ENCODE results near the gene PIP4K2C. TPM values are rescaled to one million over a fixed set of nuclear protein-coding genes. Genes with fewer than 3 reads are reported as not detected.
A peak's percentile ranks its signal among the peaks of the same experiment; 100 is the strongest.

PIP4K2C gene
- total and polyA plus RNA-seq, 10 of the 15 experiments (the other 5 are each of a cell fraction or from before 2014, with no cell fraction given) = 4.8 to 25.1 (median 14.9) TPM

- in situ Hi-C loops (cut with MboI) = no loop called here
These were observed 862 bp downstream of the PIP4K2C start for GRCh38 chr12:57591782-57592325.

More at GRCh38 chr12:57591782-57592325, 862 bp downstream of the PIP4K2C start:
- Histone ChIP-seq H3K9me3 (replicated peaks; ENCODE audit: control insufficient read depth, insufficient read depth, low read length) (no peaks in the 10 kb centered on the region), H3K9ac (ENCODE audit: control insufficient read depth, insufficient read depth, low read length) (peak overlapping the region; percentile 67), H3K27ac (ENCODE audit: control insufficient read depth, insufficient read depth) (no peak overlapping the region), H2AFZ (ENCODE audit: control insufficient read depth, low read depth, low read length) (peak overlapping the region; percentile 93; the same call in 1 of the 2 replicates), H3K79me2 (ENCODE audit: control insufficient read depth, insufficient read depth, low read length) (peaks cover 7% of the 10 kb centered on the region), H3K4me3 (peak overlapping the region; percentile 98), H3K4me2 (ENCODE audit: control insufficient read depth, insufficient read depth) (peak overlapping the region; percentile 99), H3K4me1 (ENCODE audit: control insufficient read depth, insufficient read depth, low read length) (peaks cover 4% of the 10 kb centered on the region; the same call in 1 of the 2 replicates), H4K20me1 (ENCODE audit: control insufficient read depth, insufficient read depth) (no peaks in the 10 kb centered on the region), H3K27me3 (replicated peaks in 1 of 2; ENCODE audit: control insufficient read depth in 2 of 2, insufficient read depth in 2 of 2, low read length in 1 of 2) (no peaks in the 10 kb centered on the region), H3K36me3 (ENCODE audit: control insufficient read depth in 2 of 2, insufficient read depth in 2 of 2, low read length in 1 of 2) (no peaks in the 10 kb centered on the region)
- ChIA-PET RAD21 (ENCODE audit: unreplicated experiment) (interaction anchor here (2.3 kb wide), 1 partner anchor 23 kb away, joined by 8 read pairs; no protein-coding TSS in a partner anchor), CTCF (interaction anchor here (0.6 to 5.1 kb wide), 8 partner anchors 9 to 189 kb away, joined by 3 to 52 read pairs (median 5); partner anchors contain the start of genes INHBE and OS9), POLR2A (interaction anchor here (0.9 to 2.0 kb wide), 5 partner anchors 14 to 71 kb away, joined by 3 to 9 read pairs (median 4); partner anchors contain the start of genes ARHGEF25 and DDIT3), SMC1A (ENCODE audit: uncharacterized antibody, unreplicated experiment) (interaction anchor here (0.6 to 2.8 kb wide), 7 partner anchors 9 to 181 kb away, joined by 3 to 15 read pairs (median 5); no protein-coding TSS in a partner anchor)
- WGBS (ENCODE audit: insufficient coverage, insufficient replicate concordance, low lambda C conversion rate, missing lambda C conversion rate) = 67% methylated on average over 10 of the region's 10 CpGs
- BruUV-seq (replicated peaks) = no TSS peak
- DNase-seq (ENCODE audit: low read depth, low spot score) (no peak), FAIRE-seq (no peak), ATAC-seq (no peak)
- TF ChIP-seq SUPT20H (IDR thresholded peaks at IDR 0.05; ENCODE audit: borderline replicate concordance, control insufficient read depth, low read depth, low read length) = no peak
- no peak for TF ChIP-seq ZBTB40 (IDR thresholded peaks at IDR 0.05; ENCODE audit: borderline replicate concordance)
- TF ChIP-seq MLLT1 (IDR thresholded peaks at IDR 0.05) = peak; percentile 68; the same call in 1 of the 2 replicates
- TF ChIP-seq TCF7 (IDR thresholded peaks at IDR 0.05; ENCODE audit: borderline replicate concordance) = no peak
- intact Hi-C loops (cut with micrococcal nuclease; ENCODE audit: unreplicated experiment) = loop anchor here (5.0 kb wide), 1 partner anchor 100 kb away; the partner anchor contains the start of gene OS9
